HG03280 (cell line): ENCODE measurements around the gene GLIS2.
A peak's percentile ranks its signal among the peaks of the same experiment; 100 is the strongest.

Experiments
- ATAC-seq: cut with Tn5 transposase; IDR thresholded peaks from one replicate; pipeline ENCODE4 v1.9.1; 2021; ENCODE audit warnings: mild to moderate bottlenecking, moderate library complexity; ENCODE audit not compliant: unreplicated experiment

GLIS2 gene

DNA sequence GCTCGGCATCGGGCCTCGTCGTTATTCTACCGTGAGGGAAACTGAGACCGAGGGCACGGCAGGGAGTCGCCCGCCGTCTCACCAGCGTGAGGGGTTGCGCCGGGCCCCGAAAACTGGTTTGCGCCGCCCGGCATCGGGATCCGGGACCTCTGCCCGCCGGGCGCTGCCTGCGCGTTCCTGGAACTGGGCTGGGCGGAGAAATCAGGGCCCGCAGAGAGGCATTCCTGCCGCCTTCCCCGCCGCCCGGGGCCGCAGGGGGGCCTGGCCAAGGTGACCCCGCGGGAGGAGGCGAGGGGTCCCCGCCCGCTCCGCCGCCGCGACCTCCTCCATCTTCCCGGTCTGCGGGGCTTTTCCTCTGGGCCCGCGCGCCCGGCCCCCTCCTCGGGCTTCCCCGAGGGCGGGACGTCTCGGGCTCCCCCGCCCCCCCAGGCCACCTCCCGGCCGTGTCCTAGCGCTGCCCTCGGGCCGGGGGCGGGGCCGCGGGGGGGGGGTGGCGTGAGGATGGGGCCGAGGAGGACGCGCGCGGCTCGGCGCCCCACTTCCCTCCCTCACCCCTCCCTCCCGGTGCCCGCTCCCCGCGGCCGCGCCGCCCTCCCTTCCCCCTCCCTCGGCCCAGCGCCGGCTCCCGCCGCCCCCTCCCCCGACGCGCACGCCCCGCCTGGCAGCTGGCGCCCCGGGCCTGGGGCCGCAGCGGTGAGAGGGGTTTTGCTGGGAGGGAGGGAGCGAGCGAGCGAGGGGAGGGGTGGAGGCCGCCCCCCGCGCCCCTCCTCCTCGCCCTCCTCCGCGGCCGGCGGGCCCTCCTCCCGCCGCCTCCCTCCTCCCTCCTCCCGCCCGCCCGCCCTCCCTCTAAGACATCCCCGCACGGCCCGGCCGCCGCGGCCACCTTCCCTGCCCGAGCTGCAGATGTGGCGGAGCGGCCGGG, at the start of gene GLIS2:
TSS of gene GLIS2 (plus strand) at position 882 of the 922 bp plus-strand sequence. CDS start 16,214 bp downstream, outside the sequence.
- ATAC-seq = no peak

DNA sequence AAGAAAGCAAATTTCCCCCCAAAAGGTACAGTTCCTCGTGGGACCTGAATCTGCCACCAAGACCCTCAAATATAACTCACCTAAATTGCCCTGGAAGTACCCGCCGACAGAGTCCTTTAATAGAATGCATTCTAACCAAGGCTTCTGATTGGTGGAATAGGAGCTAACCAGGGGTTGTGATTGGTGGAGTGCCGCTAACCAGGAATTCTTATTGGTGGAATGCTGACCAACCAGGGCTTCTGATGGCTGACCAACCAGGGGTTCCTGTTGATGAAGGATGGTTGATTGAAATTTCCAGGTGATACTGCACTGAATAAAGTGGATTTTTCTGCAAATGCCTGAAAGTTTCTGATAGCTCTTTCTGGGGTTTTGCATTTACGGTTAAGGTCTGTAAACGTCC, 49.5 kb upstream of the GLIS2 start:
- ATAC-seq = no peak

DNA sequence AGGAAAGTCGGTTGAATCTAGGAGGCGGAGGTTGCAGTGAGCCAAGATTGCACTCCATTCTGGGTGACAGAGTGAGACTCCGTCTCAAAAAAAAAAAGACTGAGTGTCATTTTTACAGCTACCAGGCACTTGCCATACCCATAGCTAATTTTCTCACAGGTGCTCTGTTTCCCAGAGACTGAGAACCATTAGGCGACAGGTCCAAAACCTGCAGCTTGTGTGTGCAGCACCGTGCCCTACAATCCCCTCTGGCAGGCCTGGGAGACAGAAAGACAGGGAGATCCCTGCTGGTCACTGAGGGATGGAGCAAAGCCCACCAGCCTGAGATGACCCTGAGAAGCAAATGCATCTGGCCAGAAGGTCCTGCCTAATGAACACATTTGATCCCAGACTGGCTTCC, 45.8 kb upstream of the GLIS2 start:
- no peak for ATAC-seq

DNA sequence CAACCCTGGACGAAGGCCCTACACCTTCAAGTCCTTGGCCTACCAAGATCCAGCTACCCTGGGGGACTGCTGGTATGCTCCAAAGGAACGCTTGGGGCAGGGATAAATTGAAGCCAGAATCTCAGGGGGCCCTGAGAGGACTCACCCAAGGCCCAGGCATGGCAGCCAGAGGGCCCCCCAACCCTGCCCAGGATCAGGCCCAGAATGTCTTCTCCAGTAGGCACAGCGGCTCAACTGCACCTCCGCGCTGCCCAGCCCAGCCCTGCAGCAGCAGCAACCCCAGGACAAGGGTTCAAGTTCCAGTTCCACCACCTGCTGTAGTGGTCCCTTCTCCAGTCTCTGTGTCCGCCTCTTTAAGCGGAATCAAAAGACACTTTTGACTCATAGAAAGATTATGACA, 45.3 kb upstream of the GLIS2 start:
- ATAC-seq = no peak

DNA sequence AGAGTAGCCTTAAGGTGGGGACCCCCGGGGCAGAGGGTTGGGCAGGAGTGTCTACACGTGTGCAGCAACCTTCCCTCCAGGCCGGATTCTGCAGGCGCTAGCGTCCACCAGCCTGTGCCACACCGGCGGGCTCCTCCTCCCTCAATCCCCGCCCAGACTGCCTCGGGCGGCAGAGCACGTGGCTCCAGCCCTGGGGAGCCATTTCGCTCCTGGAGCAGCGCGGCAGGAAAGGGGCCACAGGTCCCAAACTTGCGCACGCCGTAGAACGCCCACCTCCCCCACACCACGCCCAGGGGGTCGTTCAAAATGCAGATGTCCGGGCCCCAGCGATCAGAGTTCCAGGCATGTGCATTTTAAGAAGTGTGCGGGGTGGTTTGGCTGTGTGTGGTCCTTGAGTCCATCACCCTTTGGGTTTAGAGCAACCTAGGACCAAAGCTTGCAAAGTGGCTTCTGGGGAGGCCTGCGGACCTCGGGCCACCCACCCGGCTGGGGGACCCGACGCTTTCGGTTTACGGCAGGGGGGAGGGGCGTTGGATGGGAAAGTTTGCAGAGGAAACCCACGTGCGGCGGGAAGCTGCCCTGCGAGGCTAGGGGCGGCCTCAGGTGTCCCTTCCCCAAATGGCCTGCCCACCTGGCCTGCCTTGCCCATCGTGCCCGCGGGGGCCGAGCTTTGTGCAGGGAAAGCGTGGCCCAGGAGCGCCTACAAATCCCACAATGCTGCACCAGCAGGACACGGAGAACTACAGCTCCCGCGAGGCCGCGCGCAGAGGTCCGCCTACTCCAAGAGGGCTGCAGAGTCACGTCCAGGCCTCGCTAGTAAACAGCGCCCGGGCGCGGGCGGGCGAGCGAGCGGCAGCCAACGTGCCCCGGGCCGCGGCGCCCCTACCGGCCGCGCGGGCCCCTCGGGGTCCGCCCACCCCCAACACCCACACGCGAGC, 44.4 kb upstream of the GLIS2 start:
- ATAC-seq = peak; percentile 71

DNA sequence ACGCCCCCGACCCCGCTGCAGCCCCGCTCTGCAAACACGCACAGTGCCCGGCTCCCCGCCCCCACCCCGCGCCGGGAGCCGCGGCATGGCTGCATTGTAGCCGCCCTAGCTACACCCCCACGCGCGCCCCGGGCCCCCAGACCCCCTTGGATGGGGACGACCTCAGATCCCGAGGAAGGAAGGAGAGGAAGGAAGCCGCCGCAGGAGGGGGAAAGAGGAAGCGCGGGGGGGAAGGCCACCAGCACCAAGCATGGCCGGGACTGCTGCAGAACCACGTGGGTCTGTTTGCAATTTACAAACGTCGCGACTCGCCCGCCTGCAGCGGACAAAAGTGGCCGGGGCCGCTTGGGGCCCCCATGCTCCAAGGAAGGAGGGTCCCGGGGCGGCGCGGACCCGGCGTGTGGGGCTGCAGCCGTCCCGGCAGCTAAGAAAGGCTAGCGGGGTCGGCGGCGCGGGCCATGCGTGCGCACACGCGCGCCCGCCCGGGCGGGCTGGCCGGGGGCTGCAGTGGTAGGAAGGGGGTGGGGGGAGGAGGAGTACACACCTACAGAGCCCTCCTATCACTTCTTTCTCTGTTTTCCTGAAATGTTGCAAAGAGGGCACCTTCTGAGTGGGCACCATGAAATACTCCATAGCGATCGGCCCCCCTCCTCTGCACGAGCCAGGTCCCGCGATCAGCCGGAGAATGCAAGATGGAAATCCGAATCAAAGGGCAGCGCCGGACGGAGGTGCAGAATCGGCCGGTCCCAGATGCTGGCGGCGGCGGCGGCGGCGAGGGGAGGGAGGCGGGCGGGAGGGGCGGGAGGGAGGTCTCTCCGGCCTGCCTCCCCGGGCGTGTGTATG, 43.5 kb upstream of the GLIS2 start:
- no peak for ATAC-seq

DNA sequence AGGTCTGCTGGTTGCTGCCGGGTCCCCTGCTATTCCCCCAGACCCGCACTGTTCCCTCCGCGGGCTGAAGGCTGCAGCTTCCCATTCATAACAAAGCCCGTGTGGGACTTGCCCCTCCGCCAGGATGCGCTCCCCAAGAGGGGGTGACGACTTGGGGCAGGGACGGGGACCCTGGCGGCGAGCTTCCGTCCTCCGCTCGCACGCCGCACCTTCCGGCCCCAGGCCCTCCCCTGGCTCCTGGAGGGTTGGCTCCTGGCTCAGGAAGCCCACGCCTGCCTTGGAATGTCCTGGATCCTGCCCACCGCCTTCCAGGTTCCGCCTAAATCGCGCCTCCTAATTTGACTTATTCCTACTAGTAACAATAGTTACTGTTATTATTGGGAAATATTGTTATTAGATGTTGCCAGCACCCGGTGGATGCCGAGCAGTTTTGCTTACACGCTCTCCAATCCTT, 42.0 kb upstream of the GLIS2 start:
- no peak for ATAC-seq

DNA sequence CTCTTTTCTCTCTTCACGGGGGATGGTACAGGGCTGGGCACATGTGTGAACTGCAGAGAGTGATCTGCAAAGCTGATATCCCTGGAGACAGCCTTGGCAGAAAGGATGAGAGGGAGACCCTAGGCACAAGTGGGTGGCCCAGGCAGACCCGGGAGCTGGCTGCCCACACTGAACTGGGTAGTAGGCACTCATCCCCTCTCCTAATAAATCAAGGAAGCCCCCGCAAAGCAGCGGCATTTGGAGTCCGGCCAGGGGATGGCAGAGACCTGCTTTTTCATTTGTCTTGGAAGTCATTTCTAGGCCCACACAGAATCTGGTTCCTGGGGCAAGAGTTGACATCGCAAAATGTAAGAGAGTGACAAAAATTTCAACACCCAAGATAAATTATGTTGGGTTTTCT, 40.0 kb upstream of the GLIS2 start:
- no peak for ATAC-seq

DNA sequence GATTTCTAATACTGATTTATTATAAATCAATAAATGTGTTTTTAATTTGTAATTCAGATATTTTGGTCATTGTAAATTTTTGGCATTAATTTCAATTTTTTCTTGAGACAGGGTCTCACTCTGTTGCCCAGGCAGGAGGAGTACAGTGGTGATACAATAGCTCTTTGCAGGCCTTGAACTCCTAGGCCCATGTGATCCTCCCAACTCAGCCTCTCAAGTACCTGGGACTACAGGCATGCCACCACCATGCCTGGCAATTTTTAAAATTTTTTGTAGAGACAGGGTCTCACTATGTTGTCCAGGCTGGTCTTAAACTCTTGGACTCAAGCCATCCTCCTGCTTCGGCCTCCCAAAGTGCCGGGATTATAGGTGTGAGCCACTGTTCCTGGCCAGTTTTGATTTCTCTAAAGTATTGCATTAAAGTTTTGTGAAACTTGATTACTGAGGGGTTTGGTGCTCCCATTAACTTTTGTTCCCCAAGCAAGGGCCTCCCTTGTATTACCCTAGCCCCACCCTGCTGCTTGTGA, 37.8 kb upstream of the GLIS2 start:
- no peak for ATAC-seq

DNA sequence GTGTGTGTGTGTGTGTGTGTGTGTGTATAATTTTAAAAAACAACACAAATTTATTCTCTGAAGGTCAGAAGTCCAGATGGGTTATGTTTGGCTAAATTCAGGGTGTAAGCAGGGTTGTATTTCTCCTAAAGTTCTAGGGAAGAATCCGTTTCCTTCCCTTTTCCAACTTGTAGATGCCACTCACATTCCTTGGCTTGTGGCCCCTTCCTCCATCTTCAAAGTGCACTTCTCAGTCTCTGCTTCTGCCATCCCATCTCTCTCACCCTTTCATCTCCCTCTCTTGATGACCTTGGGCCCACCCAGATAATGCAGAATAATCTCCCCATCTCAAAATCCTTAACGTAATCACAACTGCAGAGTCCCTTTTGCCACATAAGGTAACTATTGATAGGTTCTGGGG, 35.2 kb upstream of the GLIS2 start:
- no peak for ATAC-seq

DNA sequence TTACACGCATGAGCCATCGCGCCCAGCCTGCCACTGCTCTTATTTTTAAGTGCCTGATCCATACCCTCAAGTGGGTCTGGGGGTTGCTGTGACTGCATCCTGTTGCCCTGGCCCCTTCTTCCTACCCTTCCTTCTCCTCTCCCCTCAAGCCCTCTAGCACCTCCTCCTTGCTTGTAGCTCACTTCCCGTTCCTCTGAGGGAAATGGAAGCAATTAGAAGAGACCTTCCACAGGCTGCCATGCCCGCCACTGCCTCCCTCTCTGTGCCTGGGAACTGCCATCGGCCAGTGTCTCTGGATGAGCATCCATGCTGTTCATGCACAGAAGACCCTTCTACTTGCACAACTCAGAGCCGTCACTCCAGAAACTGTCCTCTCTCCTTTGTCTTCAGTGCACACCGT, 32.4 kb upstream of the GLIS2 start:
- no peak for ATAC-seq

DNA sequence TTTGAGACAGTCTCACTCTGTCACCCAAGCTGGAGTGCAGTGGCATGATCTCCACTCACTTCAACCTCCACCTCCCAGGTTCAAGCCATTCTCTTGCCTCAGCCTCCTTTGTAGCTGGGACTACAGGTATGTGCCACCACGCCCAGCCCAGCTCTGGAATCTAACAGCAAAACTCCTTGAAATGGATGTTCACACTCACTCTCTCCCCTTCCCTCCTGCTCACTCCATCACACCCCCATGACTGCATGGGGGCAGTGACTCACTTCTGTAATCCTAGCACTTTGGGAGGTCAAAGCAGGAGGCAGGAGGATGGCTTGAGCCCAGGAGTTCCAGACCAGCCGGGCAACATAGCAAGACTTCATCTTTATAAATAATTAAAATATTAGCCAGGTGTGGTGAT, 31.9 kb upstream of the GLIS2 start:
- no peak for ATAC-seq

DNA sequence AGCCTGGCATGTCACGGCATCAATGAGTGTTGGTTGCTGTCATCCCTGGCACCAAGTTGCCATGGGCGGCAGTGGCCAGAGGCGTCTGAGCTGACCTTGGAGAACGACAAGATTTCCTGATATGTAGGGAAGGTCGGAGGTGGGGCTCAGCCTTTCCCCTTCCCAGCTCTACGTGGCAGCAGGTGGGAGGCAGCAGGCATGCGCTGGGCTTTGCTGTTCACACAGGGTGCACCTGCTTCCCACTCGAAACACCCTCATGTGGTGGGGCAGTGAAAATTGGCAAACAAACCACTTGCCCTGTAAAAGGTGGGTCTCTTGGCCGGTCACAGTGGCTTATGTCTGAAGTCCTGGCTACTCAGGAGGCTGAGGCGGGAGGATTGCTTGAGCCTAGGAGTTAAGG, 30.7 kb upstream of the GLIS2 start:
- no peak for ATAC-seq

DNA sequence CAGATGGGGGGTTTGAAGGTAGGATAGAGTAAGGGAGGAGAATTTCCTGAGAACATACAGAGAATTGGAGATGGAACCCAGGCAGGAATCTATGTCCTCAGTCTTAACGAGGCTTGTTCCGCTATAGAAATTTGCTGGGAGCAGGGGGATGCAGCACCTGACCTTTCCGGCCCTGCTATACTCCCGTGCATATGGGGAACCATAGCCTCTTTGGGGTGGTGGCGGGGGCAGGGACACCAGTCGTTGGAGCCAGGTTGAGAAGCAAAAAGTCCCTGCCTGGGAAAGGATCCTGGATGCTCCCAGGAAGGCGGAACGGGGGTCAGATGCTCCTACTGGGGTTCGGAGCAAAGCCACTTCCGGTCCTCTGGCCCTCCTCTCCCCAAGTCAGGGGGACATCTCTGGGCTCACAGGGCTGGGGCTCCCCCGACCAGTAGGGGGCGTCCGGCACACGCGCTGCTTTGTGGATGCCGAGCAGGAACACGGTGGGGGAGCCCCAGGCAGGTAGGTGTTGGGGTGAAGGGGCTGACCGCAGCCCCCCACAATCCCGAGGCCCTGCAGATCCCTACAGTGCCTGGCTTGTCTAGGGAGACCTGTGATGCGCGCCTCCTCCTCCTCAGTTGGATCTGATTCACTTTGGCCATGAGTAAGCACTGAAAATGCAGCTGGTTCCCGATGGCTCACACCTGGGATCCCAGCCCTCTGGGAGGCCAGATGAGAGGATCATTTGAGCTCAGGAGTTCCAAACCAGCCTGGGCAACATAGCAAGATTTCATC, 27.5 kb upstream of the GLIS2 start:
- peak; percentile 83 for ATAC-seq

DNA sequence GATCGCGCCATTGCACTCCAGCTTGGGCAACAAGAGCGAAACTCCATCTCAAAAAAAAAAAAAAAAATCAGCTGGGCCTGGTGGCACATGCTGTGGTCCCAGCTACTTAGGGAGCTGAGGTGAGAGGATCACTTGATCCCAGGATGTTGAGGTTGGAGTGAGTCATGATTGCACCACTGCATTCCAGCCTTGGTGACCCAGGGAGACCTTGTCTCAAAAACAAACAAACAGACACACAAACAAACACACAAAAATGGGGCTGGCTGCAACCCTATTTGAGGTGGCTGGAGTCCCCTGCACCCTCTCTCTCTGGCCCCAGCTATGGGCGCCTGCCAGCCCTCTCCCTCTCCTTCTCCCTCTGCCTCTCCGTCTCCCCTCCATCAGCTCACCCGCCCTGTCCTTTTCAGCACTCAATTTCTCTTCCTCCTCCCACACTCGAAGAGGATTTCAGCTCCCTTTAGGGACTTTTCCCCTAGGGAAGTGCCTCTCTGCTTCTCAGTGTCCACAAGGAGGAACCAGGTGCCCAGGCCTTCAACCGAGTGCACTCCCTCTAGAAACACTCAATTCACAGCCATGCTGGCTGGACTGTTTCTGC, 25.5 kb upstream of the GLIS2 start:
- ATAC-seq = no peak

DNA sequence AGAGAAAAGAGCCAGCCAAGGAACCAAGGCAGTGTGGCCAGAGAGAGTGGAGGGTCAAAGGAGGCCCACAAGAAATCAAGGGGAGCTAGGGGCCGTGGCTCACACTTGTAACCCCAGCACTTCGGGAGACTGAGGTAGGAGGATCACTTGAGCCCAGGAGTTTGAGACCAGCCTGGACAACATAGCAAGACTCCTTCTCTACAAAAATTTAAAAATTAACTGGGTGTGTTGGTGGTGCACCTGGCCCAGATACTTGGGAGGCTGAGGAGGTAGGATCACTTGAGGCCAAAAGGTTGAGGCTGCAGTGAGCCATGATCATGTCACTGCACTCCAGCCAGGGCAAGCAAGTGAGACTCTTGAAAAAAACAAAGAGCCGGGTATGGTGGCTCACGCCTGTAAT, 24.2 kb upstream of the GLIS2 start:
- ATAC-seq = no peak

DNA sequence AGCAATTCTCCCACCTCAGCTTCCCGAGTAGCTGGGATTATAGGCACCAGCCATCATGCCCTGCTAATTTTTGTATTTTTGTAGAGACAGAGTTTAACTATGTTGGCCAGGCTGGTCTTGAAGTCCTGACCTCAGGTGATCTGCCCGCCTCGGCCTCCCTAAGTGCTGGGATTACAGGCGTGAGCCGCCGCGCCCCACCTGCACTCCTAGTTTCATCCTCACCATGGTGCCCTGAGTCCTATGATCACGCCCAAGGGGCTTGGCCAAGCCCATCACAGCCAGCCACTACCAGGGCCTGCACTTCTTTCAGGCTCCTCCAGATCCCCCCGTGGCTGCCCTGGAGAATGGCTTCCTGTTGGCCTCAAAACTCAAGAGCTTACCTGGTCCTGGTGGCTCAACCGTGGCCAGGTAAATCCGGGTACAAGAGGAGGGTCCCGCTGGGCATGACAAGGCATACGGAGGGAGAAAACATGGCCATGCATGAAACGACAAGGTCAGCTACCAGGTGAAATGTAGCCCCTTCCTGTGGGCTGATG, 22.6 kb upstream of the GLIS2 start:
- ATAC-seq = no peak

DNA sequence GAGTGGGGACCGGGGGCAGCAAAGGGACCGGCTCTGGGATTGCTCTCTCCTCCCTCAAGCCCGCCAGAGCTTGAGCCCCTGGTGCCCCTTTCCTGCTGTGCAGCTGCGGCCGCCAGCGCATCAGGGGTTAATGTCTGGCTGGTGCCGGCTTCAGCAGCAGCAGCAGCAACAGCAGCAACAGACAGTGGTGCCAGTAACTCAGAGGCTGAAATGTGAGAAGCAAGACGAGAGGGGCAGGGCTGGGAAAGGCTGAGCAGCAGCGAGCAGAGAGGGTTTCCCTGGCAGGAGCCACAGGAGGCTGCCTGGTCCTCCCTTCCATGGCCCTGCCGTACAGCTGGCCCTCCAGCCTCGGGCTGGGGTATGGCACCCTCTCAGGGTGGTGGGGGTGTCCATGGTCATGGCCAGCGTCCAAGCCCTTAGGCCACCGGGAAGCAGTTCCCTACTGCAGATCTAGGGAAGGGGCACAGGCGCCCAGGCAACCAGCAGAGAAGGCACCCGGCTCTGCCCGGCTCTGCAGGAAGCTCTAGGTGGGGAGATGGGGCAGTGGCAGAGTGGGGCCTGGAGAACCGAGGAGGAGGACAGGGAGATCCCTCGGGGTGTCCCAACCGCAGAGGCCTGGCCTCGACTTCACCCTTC, 21.9 kb upstream of the GLIS2 start:
- no peak for ATAC-seq

DNA sequence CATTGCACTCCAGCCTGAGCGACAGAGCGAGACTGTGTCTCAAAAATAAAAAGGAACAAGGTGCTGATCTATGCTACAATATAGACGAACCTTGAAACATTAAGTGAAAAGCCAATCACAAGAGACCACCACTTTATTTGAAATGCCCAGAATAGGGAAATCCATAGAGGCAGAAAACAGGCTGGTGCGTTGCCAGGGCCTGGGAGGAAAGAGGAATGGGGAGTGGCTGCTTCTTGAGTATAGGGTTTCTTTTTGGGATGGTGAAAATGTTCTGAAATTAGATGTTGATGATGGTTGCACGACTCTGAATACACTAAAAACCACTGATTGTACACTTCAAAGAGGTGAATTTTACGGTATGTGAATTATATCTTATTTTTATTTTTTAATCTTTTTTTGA, 20.3 kb upstream of the GLIS2 start:
- no peak for ATAC-seq
